Activated naive CD4-positive, alpha-beta T cell (primary cell): ENCODE measurements around the gene PROSER3.
A peak's percentile ranks its signal among the peaks of the same experiment; 100 is the strongest.
"Not testable (repeated sequence)": the region's sequence is repeated elsewhere in the genome, so short reads cannot be mapped to it uniquely, and the experiment has no call there.

Experiments used
- DNase-seq, 4 experiments: peaks; one replicate each; lab custom pipeline; 2025; lab: John Stamatoyannopoulos, UW

Gene PROSER3

DNA sequence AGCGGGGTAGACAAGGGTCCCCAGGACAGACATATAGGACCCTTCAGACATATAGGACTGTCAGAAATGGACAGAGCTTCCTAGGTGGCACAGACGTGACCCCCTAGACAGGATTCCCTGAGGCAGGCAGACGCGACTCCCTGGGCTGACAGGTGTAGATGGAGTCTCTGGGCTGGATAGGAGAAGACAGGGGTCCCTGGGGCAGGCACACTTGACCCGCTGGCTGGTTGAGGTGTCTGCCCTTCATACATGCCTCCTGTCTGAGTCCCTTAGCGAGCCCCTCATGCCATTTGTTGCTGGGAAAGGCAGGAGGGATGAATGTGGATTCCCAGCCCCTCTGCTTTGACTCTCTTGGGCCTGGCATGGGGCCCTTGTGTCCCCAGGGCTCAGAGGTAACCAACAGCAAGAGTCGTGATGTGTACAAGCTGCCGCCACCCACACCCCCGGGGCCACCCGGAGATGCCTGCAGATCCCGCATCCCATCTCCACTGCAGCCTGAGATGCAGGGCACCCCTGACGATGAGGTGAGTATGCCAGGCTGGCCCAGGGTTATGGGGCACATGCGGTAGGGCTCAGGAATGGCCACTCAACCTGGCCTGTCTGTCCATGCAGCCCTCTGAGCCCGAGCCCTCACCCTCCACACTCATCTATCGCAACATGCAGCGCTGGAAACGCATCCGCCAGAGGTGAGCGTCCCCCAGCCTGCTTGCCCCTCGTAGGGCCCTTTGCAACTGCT lies 4.2 kb upstream of the PROSER3 start:
- DNase-seq = no peak

DNA sequence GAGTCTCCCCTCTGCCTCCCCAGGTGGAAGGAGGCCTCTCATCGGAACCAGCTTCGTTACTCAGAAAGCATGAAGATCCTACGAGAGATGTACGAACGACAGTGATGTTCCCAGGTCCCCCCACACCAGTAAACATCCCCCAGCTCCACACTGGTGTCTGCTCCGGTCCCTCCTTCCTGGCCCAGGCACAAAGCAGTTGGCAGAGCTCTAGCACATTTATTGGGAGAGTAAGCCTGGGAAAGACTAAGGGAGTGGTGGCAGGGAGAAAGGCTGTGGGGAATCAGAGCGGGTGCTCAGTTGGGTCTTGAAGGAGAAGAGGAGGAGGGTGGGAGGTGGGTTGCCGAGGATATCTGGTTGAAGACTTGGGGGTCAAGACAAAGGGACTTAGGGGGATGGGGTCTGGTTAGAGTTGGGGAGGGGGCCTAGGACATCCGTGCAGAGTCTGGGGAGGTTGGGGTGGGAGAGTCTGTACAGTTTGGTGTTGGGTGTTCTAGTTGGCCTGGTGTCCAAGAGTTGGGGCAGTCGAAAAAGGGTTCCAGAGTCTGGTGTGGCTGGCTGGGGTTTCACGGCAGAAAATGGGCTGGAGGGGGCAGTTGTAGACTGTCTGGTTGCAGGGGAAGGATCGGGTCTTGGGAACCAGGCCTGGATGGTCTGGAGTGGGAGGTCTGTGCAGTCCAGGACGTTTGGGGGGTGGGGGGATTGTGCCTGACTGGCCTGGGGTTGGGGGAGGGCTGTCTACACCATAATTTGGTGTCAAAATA lies 3.4 kb upstream of the PROSER3 start:
- DNase-seq = no peak

DNA sequence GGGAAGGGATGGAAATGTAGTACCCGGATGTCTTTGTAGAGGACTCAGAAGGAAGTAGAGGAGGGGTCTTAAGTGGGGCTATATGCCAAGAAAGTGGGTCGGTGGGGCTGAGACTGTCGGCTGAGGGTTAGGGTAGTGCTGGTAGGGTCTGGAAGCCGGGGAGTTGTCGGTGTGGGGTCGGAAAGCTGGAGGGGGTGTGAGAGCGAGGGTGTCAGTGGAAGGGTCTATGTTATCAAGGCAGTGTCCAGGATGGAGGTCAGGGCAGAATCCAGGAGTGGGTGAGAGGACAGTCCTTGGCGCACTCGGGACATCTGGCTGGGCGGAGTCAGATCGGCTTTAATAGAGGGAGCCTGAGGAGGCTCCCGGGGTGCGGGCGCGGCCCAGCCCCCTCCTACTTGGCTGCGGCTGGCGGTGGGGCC lies 2.8 kb upstream of the PROSER3 start:
- no peak for DNase-seq

DNA sequence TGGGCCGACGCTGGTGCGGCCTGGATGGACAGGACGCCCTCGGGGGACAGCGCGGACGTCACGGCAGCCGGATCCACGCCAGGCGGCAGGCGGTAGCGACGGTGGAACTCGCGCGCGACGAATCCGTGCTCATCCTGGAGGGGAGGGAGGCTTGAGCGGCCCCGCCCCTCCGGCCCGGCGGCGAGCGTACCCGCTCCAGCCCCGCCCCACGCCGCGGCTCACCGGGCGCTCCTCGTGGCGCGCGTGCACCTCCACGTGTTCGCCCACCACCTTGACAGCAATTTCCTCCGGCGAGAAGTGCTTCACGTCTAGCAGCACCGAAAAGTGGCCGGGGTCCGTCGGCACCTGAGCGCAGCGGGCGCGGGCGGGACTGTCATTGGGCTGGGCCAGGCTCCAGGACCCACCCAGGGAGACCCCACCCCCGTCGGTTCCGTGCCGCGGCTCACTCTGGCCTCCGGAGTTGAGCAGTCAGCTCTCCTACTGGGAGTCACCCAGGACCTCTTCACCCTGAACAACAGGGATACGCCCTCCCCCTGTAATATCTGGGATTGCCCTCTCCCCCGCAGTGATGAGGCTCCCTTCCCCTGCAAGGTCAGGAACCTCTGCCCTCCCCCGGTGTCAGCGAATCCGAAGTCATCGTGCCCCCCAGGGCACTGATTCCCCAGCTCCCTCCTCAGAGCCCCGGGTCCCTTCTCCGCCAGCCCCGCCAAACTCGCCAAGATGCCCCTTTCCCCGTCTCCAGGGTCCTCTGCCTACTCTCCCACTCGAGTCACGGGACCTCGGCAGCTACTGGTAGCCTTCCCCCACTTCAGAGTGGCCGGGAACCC lies 2.2 kb upstream of the PROSER3 start:
- peak in 2 of 4 experiments; percentile 24 to 58 for DNase-seq

DNA sequence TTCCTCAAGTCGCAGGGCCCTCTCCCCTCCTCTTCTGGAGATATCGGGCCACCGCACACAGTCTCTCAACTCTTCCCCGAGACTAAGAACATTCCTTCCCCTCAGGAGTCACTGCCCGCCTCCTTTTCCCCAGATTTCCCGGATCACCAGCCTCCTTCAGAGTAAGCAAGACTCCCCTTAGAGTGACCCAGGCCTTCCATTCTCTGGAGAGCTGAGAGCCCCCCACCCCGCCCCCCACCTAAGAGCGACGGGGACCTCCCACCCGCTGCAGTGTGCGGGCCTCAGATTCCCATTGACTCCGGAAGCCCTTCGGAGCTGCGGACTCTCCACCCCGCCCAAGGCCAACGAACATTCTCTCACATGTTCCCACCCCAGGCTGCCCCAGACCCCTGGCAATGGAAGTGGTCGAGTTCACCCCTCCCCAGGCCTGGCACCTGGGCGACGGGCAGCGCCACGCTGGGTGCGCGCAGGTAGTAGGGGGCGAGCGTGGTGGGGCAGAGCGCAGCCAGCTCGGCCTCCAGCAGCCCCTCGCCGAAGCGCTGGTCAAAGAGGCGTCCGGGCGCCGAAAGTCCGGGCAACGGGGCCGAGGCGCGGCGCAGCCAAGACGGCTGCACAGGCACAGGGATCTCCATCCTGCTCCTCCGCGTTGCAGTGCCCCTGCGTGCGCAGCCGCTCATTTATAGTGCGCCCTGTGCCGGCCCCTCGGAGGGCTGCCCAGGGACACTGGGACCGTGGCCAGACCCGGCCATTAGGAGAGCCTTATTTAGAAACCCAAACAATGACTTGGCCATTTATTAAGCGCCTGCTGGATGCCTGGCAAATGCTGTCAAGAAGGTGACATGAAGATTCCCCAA lies 1.4 kb upstream of the PROSER3 start, which contains the start of gene HSPB6:
TSS of gene HSPB6 (minus strand) at position 653 of the 854 bp plus-strand sequence. CDS start at position 632, 21 bp downstream.
- DNase-seq = no peak

DNA sequence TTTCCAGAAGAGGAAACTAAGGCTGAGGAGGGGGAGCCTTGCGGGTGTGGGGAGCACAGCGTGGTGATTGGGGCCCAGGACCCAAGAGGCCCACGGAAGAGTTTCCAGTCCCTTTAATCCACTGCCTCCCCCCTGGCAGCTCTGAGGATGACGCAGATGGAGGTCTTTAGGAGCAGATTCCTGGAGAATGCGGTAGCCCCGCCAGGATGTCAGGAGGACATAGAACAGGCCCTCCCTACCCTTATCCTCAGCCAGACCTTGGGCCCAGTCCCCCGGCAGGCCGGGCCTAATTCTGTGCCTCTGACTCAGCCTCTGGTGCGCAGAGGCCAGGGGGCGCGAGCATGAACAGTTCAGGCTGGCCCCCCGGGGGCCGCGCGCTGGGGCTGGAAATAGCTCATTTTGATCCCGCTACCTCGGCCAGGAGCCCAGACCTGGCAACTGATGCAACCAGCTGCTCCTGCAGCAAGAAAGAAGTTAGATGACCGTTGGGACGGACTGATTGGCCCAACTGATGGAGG lies 686 bp upstream of the PROSER3 start:
- no peak for DNase-seq

DNA sequence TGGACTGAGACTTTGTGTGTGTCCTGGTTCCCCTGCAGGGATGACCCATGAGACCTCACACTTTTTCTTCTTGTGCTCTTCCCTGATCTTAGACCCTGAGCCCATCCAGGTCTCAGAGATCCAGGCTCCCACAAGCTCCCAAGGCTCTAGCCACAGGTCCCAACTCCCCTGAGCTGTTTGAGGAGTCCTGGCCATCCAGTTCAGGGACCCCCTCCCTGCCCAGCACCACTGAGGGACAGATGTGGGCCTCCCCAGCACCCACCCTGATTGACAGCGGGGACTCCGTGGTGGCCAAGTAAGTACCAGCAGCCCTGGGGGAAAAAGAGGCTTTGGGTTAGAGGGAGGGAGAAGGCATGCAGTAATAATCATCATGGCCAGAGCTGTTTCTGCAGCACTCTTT lies 1.7 kb downstream of the PROSER3 start:
- DNase-seq = no peak

DNA sequence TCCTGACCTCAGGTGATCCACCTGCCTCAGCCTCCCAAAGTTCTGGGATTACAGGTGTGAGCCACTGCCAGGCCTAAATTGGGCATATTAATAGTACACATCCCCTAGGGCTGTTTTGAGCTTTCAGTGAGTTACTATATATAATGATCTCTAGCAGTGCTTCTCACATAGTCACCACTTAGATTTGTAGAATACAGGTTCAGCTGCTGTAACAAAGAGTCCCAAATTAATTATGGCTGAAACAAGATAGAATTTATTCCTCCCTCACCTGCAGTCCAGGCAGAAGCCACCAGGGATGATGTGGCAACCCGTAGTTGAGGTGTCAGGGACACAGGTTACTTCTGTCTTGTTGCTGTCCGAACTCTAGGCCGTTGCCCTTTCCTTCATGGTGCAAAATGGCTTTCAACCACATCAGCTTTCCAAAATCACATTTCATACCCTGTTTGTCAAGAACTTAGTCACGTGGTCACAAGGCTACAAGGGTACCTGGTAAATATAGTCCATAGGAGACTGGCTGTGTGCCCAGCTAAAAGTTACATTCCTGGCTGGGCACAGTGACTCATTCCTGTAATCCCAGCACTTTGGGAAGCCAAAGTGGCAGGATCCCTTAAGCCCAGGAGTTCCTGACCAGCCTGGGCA lies 2.9 kb downstream of the PROSER3 start:
- no peak for DNase-seq

DNA sequence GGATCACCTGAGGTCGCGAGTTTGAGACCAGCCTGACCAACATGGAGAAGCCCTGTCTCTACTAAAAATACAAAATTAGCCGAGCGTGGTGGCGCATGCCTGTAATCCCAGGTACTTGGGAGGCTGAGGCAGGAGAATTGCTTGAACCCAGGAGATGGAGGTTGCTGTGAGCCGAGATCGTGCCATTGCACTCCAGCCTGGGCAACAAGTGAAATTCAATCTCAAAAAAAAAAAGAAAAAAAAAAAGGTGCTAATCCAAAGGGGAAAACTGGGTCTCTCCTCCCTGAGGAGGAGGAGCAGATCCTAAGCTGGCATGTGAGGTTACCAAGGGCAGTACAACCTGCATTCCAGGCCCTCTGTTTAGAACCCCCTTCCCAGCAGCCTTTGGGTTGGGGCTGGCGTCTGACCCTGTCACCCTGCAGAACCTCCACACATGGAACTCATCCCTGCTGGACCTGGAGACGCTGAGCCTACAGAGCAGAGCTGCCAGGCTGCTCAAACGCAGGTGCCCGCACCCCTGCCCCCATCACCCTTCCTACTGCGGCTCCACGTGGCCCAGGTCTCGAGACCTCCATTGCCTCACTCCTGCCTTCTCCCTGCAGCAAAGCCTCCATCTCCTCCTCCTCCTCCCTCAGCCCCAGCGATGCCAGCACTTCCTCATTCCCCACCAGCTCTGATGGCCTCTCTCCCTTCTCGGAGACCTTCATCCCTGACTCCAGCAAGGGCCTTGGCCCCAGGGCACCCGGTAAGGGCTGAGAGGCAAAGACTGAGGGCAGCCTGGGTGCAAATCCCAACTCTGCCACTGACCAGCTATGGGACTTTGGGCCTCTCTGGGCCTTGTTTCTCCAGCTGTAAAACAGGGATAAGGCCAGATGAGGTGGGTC lies 6.7 kb downstream of the PROSER3 start:
- DNase-seq = no peak

DNA sequence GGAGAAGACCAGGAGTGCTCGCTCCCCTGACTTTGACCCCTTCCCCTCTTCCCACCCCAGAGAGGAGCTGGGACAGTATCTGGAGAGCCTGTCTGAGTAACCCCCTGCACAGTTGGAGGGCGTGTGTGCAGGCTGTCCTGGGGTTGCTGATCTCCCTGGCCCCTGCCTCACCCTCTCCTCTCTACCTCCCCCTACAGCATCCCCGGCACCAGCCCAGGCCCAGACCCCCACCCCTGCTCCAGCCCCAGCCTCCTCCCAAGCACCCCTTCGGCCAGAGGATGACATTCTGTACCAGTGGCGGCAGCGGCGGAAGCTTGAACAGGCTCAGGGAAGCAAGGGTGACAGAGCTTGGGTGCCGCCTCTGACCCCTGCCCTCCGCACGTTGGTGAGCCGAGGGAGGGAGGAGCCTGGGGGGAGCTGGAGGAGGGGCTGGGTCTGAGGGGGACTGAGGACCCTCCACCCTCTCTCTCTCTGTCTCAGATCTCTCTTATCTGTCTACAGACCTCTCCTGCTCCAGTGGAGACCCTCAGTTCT lies 8.7 kb downstream of the PROSER3 start:
- no peak for DNase-seq

DNA sequence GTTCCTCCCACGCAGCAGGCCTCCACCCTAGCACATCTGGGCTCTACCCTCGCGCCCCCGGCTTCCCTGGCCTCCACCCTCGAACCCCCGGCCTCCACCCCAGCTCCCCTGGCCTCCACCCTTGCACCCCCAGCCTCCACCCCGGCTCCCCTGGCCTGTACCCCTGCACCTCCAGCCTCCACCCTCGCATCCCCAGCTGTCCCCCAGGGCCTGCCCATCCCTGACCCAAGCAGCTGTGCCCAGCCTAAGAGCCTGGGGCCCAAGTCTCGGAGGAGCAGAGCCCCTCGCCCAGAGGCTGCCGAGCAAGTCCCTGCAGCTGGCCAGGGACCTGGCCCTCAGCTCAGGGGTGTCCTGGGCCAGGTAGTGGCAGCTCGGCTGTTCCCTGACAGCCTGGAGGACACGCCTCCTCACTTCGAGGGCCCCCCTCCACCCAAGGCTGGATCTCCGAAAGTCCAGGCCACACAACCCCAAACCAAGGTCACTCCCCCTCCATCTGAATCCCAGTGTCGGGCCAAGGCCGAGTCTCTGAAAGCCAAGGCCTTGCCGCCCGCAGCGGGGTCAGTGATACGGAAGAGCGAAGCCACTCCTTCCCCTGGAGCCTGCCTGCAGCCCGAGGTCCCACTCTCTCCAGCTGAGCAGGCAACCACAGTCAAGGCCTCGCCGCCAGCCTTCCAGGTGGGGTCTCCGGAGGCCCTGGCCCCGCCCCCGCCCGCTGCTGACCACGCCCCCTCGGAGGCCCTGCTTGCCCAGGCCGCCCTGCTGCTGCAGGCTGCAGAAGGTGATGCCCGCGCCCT lies 9.5 kb downstream of the PROSER3 start:
- DNase-seq = no peak

DNA sequence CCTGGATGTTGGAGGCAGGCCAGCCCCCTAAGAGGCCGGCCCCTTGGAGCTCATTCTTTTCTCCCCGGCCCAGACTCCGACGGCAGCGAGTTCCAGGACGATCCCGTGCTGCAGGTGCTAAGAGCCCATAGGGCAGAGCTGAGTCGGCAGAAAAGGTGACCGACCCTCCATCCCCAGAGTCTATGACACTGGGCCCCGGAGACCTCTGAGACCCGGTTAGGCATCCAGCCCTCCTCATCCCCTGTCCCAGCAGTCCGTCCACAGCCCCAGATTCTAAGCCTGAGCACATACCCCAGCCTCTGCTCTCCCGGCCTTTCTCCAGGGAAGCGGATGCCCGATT lies 10.1 kb downstream of the PROSER3 start:
- no peak for DNase-seq

DNA sequence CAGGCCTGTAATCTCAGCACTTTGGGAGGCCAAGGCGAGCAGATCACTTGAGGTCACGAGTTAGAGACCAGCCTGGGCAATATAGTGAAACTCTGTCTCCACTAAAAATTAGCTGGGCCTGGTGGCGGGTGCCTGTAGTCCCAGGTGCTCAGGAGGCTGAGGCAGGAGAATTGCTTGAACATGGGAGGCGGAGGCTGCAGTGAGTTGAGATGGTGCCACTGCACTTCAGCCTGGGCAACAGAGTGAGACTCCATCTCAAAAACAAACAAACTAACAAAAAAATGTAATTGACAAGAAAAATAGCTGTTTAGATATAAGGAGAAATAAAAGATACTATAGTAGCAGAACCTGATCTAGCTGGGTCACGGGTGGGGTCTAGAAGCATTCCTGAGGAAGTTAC lies 14.4 kb downstream of the PROSER3 start:
- not testable (repeated sequence) for DNase-seq

DNA sequence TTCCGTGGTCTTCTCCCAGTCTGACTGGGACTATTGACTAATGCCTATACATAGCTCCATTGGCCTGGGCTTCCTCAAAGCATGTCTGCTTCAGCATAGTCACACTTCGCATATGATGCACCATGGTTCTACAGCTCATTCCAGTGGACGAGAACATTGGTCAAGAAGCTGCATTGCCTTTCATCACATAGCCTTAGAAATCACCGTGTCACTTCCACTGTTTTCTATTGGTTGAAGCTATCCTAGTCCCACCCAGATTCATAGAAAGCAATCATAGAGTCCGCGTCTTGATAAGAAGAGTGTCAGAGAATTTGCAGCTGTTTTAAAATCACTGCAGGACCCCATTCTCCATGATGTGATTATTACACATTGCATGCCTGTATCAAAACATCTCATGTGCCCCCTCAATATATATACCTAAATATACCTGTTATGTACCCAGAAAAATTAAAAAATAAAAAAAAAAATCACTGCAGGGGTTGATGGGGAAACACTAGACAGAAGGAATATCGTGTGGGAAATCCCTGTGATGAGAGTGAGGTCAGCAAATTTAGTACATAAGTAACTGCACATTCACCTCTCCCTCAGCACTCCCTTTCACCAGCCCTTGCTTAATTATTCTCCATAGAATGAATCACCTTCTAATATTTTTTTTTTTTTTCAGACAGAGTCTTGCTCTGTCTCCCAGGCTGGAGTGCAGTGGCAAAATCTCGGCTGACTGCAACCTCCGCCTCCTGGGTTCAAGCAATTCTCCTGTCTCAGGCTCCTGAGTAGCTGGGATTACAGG lies 15.2 kb downstream of the PROSER3 start:
- no peak for DNase-seq

DNA sequence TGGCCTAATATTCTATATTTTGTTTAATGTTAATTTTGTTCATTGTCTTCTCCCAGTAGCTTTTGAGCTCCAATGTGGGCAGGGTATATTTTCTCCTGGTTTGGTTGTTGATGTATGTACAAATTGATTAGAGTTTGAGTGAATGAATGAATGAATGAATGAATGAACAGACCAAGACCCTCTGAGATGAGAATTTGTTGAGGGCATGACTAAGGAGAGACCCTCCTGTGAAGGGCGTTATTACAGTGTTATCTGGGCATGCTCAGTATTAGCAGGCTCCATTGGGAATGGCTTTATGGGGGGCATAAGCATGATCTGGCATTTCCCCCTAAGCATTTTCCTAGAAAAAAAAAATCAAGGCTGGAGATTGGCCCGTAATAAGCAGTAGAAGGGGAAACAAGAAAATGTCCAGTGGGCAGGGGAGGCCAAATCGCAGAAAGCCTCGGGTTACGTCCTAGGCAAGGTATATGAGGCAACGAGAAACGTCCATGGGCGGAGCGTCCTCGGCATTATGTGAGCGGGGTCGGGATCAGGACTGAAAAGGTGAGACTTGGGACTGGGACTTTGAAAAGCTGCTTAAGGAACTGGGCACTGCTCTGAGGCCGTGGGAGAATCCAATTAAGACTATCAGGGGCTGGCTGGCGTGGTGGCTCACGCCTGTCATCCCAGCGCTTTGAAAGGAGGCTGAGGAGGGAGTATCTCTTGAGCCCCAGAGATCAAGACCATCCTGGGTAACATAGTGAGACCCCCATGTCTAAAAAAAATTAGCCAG lies 16.5 kb downstream of the PROSER3 start:
- no peak for DNase-seq

DNA sequence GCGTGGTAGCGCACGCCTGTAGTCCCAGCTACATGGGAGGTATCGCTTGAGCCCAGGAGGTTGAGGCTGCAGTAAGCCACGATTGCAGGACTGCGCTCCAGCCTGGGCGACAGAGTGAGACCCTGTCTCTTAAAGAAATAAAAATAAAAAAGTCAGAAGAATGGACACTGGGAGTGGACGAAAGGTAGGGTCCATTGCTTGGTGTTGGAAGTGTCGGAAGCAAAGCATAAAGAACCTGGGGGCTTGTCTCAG lies 17.0 kb downstream of the PROSER3 start:
- no peak for DNase-seq

DNA sequence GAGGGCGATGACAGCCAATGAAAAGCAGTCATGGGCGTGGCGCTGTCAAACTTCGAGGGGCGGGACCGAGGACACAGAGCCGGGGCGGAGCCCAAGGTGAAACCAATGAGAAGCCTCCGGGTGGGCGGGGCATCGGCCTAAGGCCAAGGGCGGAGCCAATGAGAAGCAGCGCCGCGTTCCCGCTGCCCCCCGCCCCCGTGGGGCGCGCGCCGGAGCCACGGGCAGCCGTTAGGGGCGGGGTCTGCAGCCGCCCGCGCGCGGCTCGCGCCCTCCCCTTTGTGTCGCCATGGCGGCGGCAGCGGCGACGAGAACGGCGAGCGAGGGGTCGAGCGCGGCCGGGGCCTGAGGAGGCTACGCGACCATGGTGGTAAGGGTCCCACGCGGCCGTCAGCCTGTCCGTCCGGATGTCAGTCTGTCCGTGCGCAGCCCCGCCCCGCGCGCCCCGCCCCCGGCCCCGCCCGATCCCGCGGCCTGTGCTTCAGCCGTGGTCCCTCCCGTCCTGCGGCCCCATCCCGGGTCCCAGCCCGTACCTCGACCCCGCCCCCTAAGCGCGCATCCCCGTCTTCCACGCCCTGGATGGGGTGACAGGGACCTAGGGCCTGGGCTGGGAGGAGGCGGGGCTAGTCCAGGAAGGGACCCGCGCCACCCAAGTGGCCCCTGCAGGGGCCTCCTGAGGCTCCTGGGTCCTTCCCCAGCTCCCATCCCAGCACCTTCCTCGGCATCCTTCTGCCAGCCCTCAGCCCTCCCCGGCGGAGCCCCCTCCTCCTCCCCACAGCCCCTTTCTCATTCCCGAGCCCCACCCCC lies 17.5 kb downstream of the PROSER3 start, which contains the start of gene ARHGAP33:
TSS of gene ARHGAP33 (plus strand) at position 267 of the 804 bp plus-strand sequence. CDS start at position 362, 95 bp downstream.
- DNase-seq = peak; percentile 91 to 99 (median 96)
